Bronchial epithelial cell (primary cell): ENCODE results near the gene GAS7. TPM values are rescaled to one million over a fixed set of nuclear protein-coding genes. Genes with fewer than 3 reads are reported as not detected.
"Not testable (repeated sequence)": the region's sequence is repeated elsewhere in the genome, so short reads cannot be mapped to it uniquely, and the experiment has no call there.

Experiments
- DNase-seq: peaks from one replicate; pipeline ENCODE4 v3.0.0-alpha.2; 2010; ENCODE audit warnings: low read depth
- FAIRE-seq: peaks from 2 replicates; lab custom pipeline; 2011; peaks lifted over from hg19 to GRCh38; lab: Jason Lieb, UNC
- H3K27me3 ChIP-seq: 2 replicates; pipeline ENCODE4 v1.5.1; 2011; ENCODE audit warnings: low read length; ENCODE audit not compliant: control insufficient read depth, insufficient read depth
- H3K36me3 ChIP-seq: 2 replicates; pipeline ENCODE4 v1.5.1; 2011; ENCODE audit warnings: low read length; ENCODE audit not compliant: control insufficient read depth, insufficient read depth
- H3K4me3 ChIP-seq: 2 replicates; pipeline ENCODE4 v1.5.1; 2011; ENCODE audit warnings: mild to moderate bottlenecking, low read depth, low read length, control low read depth
- CTCF ChIP-seq: IDR thresholded peaks from 2 replicates; pipeline ENCODE4 v1.5.1; 2011; ENCODE audit warnings: mild to moderate bottlenecking, moderate library complexity, low read length, control low read depth, inconsistent platforms; ENCODE audit not compliant: insufficient read depth, severe bottlenecking
- total RNA-seq: library from RNA; depleted of rRNA; stranded (reverse); fragments of >200 nt; gene quantifications from 2 replicates; pipeline ENCODE4 v1.2.1, GENCODE V29; 2014

Gene GAS7
- total RNA-seq, 1 donor from 2014 or later: 1.1 TPM

GRCh38 chr17:10060526-10060925 is 137.9 kb downstream of the GAS7 start:
- DNase-seq: no peak
- H3K27me3 ChIP-seq: no peaks in the 10 kb centered on the region

GRCh38 chr17:10059684-10060211 is 138.7 kb downstream of the GAS7 start:
- DNase-seq: no peak
- Histone ChIP-seq H3K4me3 (no peak overlapping the region), H3K36me3 (no peaks in the 10 kb centered on the region), H3K27me3 (no peaks in the 10 kb centered on the region)
- FAIRE-seq: no peak
- no peak for TF ChIP-seq CTCF

More at GRCh38 chr17:10060526-10060925, 137.9 kb downstream of the GAS7 start:
- Histone ChIP-seq H3K4me3 (no peak overlapping the region), H3K36me3 (no peaks in the 10 kb centered on the region)
- no peak for TF ChIP-seq CTCF
- no peak for FAIRE-seq

- FAIRE-seq: no peak
- TF ChIP-seq CTCF: no peak
- no peaks in the 10 kb centered on the region for H3K27me3 ChIP-seq
These were observed 139.3 kb downstream of the GAS7 start for GRCh38 chr17:10058921-10059683.

GRCh38 chr17:10057466-10057865 is 140.9 kb downstream of the GAS7 start:
- not testable (repeated sequence) for DNase-seq, FAIRE-seq

More at GRCh38 chr17:10058921-10059683, 139.3 kb downstream of the GAS7 start:
- no peak for DNase-seq
- H3K36me3 ChIP-seq: no peaks in the 10 kb centered on the region
- H3K4me3 ChIP-seq: no peak overlapping the region

GRCh38 chr17:10055262-10055975 is 143.0 kb downstream of the GAS7 start:
- H3K36me3 ChIP-seq: no peaks in the 10 kb centered on the region
- TF ChIP-seq CTCF: no peak
- FAIRE-seq: peak; percentile 62
- H3K27me3 ChIP-seq: no peaks in the 10 kb centered on the region
- DNase-seq: no peak
- H3K4me3 ChIP-seq: no peak overlapping the region

More at GRCh38 chr17:10057466-10057865, 140.9 kb downstream of the GAS7 start:
- not testable (repeated sequence) for H3K27me3 ChIP-seq, H3K4me3 ChIP-seq, H3K36me3 ChIP-seq

GRCh38 chr17:10053782-10054540 is 144.4 kb downstream of the GAS7 start:
- DNase-seq (no peak), FAIRE-seq (no peak)
- no peaks in the 10 kb centered on the region for H3K36me3 ChIP-seq
- H3K4me3 ChIP-seq: no peak overlapping the region
- H3K27me3 ChIP-seq: no peaks in the 10 kb centered on the region
- no peak for TF ChIP-seq CTCF
